IPS DF 6.9 (cell line): ENCODE results near the gene TK2.

Source experiments
- DNase-seq: peaks from one replicate; pipeline ENCODE4 v3.0.0-alpha.2; 2013; ENCODE audit warnings: low read depth, low spot score
- H3K27ac ChIP-seq: one replicate; pipeline ENCODE4 v1.5.1; 2013; ENCODE audit warnings: low read length, control low read depth
- H3K27me3 ChIP-seq: 2 replicates; pipeline ENCODE4 v1.6.1; 2013; ENCODE audit warnings: mild to moderate bottlenecking, low read length; ENCODE audit not compliant: control insufficient read depth, insufficient read depth
- H3K36me3 ChIP-seq: 2 replicates; pipeline ENCODE4 v1.6.1; 2013; ENCODE audit warnings: low read length; ENCODE audit not compliant: control insufficient read depth, insufficient read depth
- H3K4me1 ChIP-seq: 2 replicates; pipeline ENCODE4 v1.6.1; 2013; ENCODE audit warnings: low read length; ENCODE audit not compliant: control insufficient read depth, insufficient read depth
- H3K4me3 ChIP-seq: 2 replicates; pipeline ENCODE4 v1.5.1; 2013; ENCODE audit warnings: mild to moderate bottlenecking, low read length
- H3K9me3 ChIP-seq: 2 replicates; pipeline ENCODE4 v1.6.1; 2013; ENCODE audit warnings: low read length, inconsistent platforms; ENCODE audit not compliant: control insufficient read depth, insufficient read depth
- WGBS: extraction: QIAGEN DNeasy Blood & Tissue Kit; methylation state at CpG from one replicate; pipeline ENCODE4 v1.1.7; 2013; ENCODE audit warnings: mixed read lengths, missing lambda C conversion rate; ENCODE audit not compliant: insufficient read length, insufficient coverage; 5-methylcytosine and 5-hydroxymethylcytosine counted together

Gene TK2

DNA sequence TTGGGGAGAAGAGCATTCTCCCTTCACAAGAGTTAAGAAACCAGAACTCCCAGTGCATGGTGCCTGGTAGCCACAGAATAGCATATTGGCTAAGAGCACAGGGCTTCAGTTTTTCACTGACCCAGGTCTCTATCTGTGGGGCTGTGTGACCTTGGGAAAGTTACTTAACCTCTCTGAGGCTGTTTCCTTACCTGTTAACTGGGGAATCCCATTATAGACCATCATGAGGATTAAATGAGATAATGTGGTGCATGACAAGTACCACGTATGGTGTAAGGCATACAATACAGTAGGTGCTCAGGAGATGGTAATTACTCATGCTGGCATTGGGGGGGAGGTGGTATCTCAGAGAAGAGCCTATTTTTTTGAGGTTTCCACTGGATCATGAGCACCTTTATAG lies 89.2 kb downstream of the TK2 start:
- H3K4me3 ChIP-seq: no peak overlapping the region
- no peaks in the 10 kb centered on the region for H3K36me3 ChIP-seq
- no peaks in the 10 kb centered on the region for H3K27me3 ChIP-seq
- no peak for DNase-seq
- no CpG with 5 or more reads among the region's 1 CpG for WGBS
- peaks cover 2% of the 10 kb centered on the region; the same call in 1 of the 2 replicates for H3K4me1 ChIP-seq
- H3K9me3 ChIP-seq: no peaks in the 10 kb centered on the region
- H3K27ac ChIP-seq: no peak overlapping the region

DNA sequence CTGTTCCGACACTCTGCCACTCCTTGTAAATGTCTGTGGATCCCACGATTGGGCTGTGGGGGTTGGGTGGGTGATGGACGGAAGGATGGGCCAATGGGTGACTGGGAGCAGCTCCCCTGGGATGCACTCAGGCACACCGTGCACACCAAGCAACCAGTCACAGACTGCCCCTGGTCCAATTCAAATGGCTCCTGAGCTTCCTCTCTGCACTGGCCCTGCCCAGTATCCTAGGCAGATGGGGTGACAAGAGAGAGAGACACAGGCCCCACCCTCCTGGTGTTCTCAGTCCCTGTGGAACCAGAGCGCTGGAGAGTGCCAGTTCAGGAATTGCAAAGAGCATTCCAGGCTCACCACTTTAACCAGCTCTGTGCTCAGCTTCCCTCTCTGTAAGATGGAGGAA lies 90.0 kb downstream of the TK2 start:
- Histone ChIP-seq H3K4me3 (no peak overlapping the region), H3K9me3 (no peaks in the 10 kb centered on the region), H3K27ac (no peak overlapping the region), H3K4me1 (peaks cover 2% of the 10 kb centered on the region; the same call in 1 of the 2 replicates), H3K27me3 (no peaks in the 10 kb centered on the region), H3K36me3 (no peaks in the 10 kb centered on the region)
- DNase-seq: no peak
- whole genome bisulfite sequencing: no CpG with 5 or more reads among the region's 5 CpGs

DNA sequence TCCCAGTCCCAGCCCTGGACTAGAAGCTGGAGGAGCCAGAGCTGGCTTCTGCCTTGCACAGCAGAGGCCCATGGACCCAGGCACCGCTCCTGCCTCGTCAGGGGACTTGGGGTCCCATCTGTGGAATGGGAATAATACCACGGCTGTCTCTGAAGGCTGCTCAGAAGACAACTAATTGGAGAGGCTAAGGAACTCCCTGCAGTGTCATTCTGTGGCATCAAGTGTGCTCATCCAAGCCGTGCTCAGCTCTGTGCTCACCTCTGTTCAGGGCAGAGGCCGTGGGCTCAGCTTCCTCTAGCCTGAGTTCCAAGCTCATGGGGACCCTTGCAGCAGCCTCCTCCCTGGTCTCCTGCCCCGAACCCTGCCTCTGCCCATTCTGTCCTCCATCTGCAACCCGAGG lies 91.1 kb downstream of the TK2 start:
- peaks cover 2% of the 10 kb centered on the region; the same call in 1 of the 2 replicates for H3K4me1 ChIP-seq
- no peaks in the 10 kb centered on the region for H3K27me3 ChIP-seq
- no CpG with 5 or more reads among the region's 7 CpGs for WGBS
- H3K4me3 ChIP-seq: no peak overlapping the region
- H3K27ac ChIP-seq: no peak overlapping the region
- H3K9me3 ChIP-seq: no peaks in the 10 kb centered on the region
- no peaks in the 10 kb centered on the region for H3K36me3 ChIP-seq
- DNase-seq: no peak

DNA sequence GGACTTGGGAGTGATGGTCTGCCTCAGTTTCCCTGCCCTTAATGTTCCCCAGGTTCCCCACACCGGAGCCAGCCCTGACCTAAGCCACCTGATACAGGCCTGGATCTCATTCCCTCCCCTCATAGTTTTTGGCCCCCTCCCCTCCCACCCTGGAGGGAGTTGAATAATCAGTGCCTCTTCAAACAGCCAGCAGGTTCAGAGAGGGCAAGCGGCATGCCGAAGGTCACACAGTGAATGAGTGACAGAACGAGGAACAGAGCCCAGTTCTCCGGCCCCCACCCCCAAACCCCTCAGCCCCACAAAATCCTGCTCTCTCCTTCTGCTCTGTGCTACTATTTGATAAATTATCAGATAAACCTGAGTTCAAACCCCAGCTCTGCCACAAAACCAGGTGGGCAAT lies 91.6 kb downstream of the TK2 start:
- H3K4me3 ChIP-seq: no peak overlapping the region
- peaks cover 2% of the 10 kb centered on the region; the same call in 1 of the 2 replicates for H3K4me1 ChIP-seq
- no peaks in the 10 kb centered on the region for H3K9me3 ChIP-seq
- DNase-seq: no peak
- WGBS: no CpG with 5 or more reads among the region's 5 CpGs
- H3K27ac ChIP-seq: no peak overlapping the region
- no peaks in the 10 kb centered on the region for H3K36me3 ChIP-seq
- H3K27me3 ChIP-seq: no peaks in the 10 kb centered on the region
